PC-3 (cell line): ENCODE results near the gene PLA2G2C. TPM values are rescaled to one million over a fixed set of nuclear protein-coding genes. Genes with fewer than 3 reads are reported as not detected.

ENCODE experiments used
- ATAC-seq: fragments of 200-7000 bp; cut with Tn5 transposase; 2 replicates; pipeline ENCODE4 v1.9.1; 2020; ENCODE audit warnings: mild to moderate bottlenecking, moderate library complexity
- BruUV-seq: library from RNA; stranded (reverse); fragments of 400-500 nt; replicated peaks from 2 replicates; lab custom pipeline; 2021; lab: Mats Ljungman, UMichigan
- CTCF ChIA-PET: fragments of 300-600 bp; sonication (Branson Sonifier 250); formaldehyde crosslinking; loops from one replicate; lab custom pipeline; 2022; ENCODE audit warnings: antibody characterized with exemption; lab: Charles Lee
- POLR2A ChIA-PET: fragments of 300-600 bp; sonication (Branson Sonifier 250); formaldehyde crosslinking; loops from one replicate; lab custom pipeline; 2022; ENCODE audit warnings: antibody characterized with exemption; ENCODE audit not compliant: unreplicated experiment; lab: Charles Lee
- DNase-seq: peaks from one replicate; pipeline ENCODE4 v3.0.0-alpha.2; 2015
- H2AFZ ChIP-seq: fragments of 300-600 bp; sonication (generic); 2 replicates; pipeline ENCODE4 v1.6.0; 2016; ENCODE audit warnings: antibody characterized with exemption, low read length
- H3F3A ChIP-seq: fragments of 300-600 bp; sonication (generic); one replicate; pipeline ENCODE4 v1.6.0; 2017; ENCODE audit warnings: antibody characterized with exemption, low read length, control low read depth, mild to moderate bottlenecking; ENCODE audit not compliant: unreplicated experiment
- H3K27ac ChIP-seq: fragments of 300-600 bp; sonication (generic); 2 replicates; pipeline ENCODE4 v1.5.1; 2016; ENCODE audit warnings: mild to moderate bottlenecking, low read length
- H3K27me3 ChIP-seq: fragments of 300-600 bp; sonication (generic); 2 replicates; pipeline ENCODE4 v1.6.1; 2016; ENCODE audit warnings: low read length, mixed read lengths
- H3K36me3 ChIP-seq: fragments of 300-600 bp; sonication (generic); 2 replicates; pipeline ENCODE4 v1.6.1; 2016; ENCODE audit warnings: low read depth, mixed run types, low read length, mixed read lengths
- H3K4me1 ChIP-seq: fragments of 300-600 bp; sonication (generic); 2 replicates; pipeline ENCODE4 v1.5.1; 2016; ENCODE audit warnings: low read length; ENCODE audit not compliant: insufficient read depth
- H3K4me2 ChIP-seq: fragments of 300-600 bp; sonication (generic); 2 replicates; pipeline ENCODE4 v1.6.0; 2016; ENCODE audit warnings: low read length
- H3K4me3 ChIP-seq: fragments of 300-600 bp; sonication (generic); 2 replicates; pipeline ENCODE4 v1.5.1; 2016; ENCODE audit warnings: mild to moderate bottlenecking, low read length, mixed read lengths
- H3K79me2 ChIP-seq: fragments of 300-600 bp; sonication (generic); 2 replicates; pipeline ENCODE4 v1.6.1; 2017; ENCODE audit warnings: low read length, mixed read lengths
- H3K9ac ChIP-seq: fragments of 300-600 bp; sonication (generic); 2 replicates; pipeline ENCODE4 v1.6.0; 2016; ENCODE audit warnings: mild to moderate bottlenecking, low read length
- H3K9me2 ChIP-seq: fragments of 300-600 bp; sonication (generic); replicated peaks from 2 replicates; pipeline ENCODE4 v1.6.1; 2016; ENCODE audit warnings: mixed run types, low read length, mixed read lengths
- H3K9me3 ChIP-seq: fragments of 300-600 bp; sonication (generic); 2 replicates; pipeline ENCODE4 v1.6.1; 2016; ENCODE audit warnings: low read length, mixed read lengths
- H4K20me1 ChIP-seq: fragments of 300-600 bp; sonication (generic); 2 replicates; pipeline ENCODE4 v1.6.1; 2016; ENCODE audit warnings: low read length, mixed read lengths
- EZH2 ChIP-seq: fragments of 300-600 bp; sonication (generic); IDR thresholded peaks from one replicate; pipeline ENCODE4 v1.6.1; 2017; ENCODE audit warnings: antibody characterized with exemption, mild to moderate bottlenecking, low read length; ENCODE audit not compliant: unreplicated experiment
- EZH2phosphoT487 ChIP-seq: fragments of 300-600 bp; sonication (generic); IDR thresholded peaks from 2 replicates; pipeline ENCODE4 v1.6.1; 2018; ENCODE audit warnings: mild to moderate bottlenecking, antibody characterized with exemption, low read length, borderline replicate concordance
- intact Hi-C: fragments of 100-400 bp; cut with micrococcal nuclease; formaldehyde crosslinking; loops from 2 replicates; pipeline ENCODE4 v1.9.0; 2023
- total RNA-seq: library from RNA; depleted of rRNA; stranded (reverse); fragments of >200 nt; gene quantifications from 2 replicates; pipeline ENCODE4 v1.2.3, GENCODE V29; 2014
- TF ChIP-seq, protein P1 (sequence below): fragments of 300-600 bp; sonication (generic); conservative IDR thresholded peaks from 2 replicates; pipeline ENCODE4 v1.5.1; 2017; ENCODE audit warnings: antibody characterized with exemption, low read depth, mild to moderate bottlenecking, low read length

Gene PLA2G2C
- total RNA-seq, 1 experiment from 2014 or later, result not detected

DNA sequence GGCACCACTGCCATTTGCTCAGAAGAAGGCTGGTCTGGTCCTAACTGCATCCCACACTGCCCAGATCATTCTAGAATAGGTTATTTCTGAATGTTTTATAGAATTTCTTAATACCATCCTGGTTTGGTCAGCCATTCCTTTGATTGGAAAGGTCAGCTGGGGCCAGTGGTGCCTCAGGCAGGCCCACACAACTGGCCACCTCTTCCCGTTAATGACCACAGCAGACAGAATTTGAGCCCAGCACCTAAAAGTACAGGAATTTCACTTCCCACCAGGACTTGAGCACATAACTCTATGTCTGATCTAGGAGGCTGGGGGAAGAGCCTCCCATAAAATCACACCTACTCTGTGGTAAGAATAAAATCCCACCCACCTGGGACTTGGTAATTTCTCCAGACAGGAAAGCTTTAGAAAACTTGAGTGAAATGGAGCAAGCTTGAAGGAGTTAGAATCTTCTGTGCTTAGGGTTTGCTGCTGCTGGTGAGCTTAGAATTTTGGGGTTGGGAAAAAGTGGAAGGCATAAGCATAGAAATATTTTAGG, 6.6 kb upstream of the PLA2G2C start:
- no peak for ATAC-seq
- Histone ChIP-seq H3K9me3 (no peaks in the 10 kb centered on the region), H3K27me3 (no peaks in the 10 kb centered on the region), H4K20me1 (no peaks in the 10 kb centered on the region), H3K36me3 (no peaks in the 10 kb centered on the region), H3K4me1 (peaks cover 33% of the 10 kb centered on the region), H2AFZ (no peak overlapping the region), H3K4me2 (no peak overlapping the region), H3K9ac (no peak overlapping the region), H3K9me2 (no peaks in the 10 kb centered on the region), H3K4me3 (no peak overlapping the region), H3K27ac (no peak overlapping the region), H3K79me2 (no peaks in the 10 kb centered on the region), H3F3A (no peaks in the 10 kb centered on the region)
- CTCF ChIA-PET, result no interaction called here
- DNase-seq, result no peak
- intact Hi-C loops, result no loop called here
- TF ChIP-seq EZH2 (no peak), EZH2phosphoT487 (no peak)
- TF ChIP-seq, protein P1, sequence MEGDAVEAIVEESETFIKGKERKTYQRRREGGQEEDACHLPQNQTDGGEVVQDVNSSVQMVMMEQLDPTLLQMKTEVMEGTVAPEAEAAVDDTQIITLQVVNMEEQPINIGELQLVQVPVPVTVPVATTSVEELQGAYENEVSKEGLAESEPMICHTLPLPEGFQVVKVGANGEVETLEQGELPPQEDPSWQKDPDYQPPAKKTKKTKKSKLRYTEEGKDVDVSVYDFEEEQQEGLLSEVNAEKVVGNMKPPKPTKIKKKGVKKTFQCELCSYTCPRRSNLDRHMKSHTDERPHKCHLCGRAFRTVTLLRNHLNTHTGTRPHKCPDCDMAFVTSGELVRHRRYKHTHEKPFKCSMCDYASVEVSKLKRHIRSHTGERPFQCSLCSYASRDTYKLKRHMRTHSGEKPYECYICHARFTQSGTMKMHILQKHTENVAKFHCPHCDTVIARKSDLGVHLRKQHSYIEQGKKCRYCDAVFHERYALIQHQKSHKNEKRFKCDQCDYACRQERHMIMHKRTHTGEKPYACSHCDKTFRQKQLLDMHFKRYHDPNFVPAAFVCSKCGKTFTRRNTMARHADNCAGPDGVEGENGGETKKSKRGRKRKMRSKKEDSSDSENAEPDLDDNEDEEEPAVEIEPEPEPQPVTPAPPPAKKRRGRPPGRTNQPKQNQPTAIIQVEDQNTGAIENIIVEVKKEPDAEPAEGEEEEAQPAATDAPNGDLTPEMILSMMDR, result no peak
- no TSS peak for BruUV-seq
- POLR2A ChIA-PET, result no interaction called here

DNA sequence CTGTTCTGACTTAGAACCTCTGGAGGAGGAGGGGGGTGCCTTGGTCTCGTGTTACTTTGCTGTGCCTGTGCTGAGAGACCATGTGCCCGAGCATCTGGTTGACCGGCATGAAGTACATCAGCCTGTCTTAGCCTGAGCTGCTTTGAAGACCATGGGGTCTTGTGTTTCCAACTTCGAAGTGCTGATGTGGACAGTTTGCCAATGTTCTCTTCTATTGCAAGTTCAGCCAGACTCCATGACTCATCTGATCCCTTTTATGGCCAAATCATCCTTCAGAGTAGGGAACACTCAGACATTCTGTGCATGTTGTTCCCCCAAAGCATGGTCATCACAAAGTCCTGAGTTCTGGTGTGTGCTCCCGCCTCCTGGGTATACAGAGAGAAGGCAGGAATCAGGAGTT, 6.0 kb upstream of the PLA2G2C start:
- no peaks in the 10 kb centered on the region for H3K36me3 ChIP-seq
- POLR2A ChIA-PET, result no interaction called here
- no peaks in the 10 kb centered on the region for H3K79me2 ChIP-seq
- H4K20me1 ChIP-seq, result no peaks in the 10 kb centered on the region
- no peak overlapping the region for H3K27ac ChIP-seq
- no peak overlapping the region for H3K4me2 ChIP-seq
- no peak overlapping the region for H2AFZ ChIP-seq
- H3K9ac ChIP-seq, result no peak overlapping the region
- peaks cover 32% of the 10 kb centered on the region for H3K4me1 ChIP-seq
- no peaks in the 10 kb centered on the region for H3K27me3 ChIP-seq
- no peak for ATAC-seq
- no peaks in the 10 kb centered on the region for H3K9me2 ChIP-seq
- CTCF ChIA-PET, result no interaction called here
- intact Hi-C loops, result no loop called here
- H3K9me3 ChIP-seq, result no peaks in the 10 kb centered on the region
- BruUV-seq, result no TSS peak
- TF ChIP-seq EZH2, result no peak
- TF ChIP-seq, protein P1, result no peak
- no peak for TF ChIP-seq EZH2phosphoT487
- peak; percentile 41 for DNase-seq
- H3F3A ChIP-seq, result no peaks in the 10 kb centered on the region
- H3K4me3 ChIP-seq, result no peak overlapping the region

DNA sequence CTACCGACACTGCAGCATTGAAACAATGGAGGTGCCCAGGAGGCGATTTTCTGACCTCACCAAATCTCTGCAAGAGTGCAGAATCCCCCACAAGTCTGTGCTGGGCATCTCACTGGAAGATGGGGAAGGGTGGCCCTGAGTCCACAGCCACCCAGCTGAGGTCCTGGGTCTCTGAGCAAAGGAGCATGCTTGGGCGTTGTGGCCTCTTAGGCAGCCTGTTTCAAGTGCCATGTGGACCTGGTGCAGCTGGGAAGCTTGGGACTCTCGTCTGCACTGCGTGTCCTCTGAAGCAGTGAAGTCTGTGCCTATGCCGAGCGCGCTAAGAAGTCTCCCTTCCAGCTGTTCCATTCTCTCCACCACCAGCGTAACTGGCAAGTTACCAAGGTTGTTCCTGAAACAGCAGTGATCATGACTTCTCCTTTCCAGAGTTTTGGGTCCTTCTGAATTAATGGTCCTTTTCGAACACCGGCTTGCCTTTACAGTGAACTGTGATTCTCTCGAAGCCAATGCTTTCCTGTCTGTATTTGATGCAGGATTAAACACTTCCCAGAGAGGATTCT, 5.0 kb upstream of the PLA2G2C start:
- no peaks in the 10 kb centered on the region for H3K9me3 ChIP-seq
- H3K4me3 ChIP-seq, result no peak overlapping the region
- intact Hi-C loops, result no loop called here
- no peak overlapping the region for H3K9ac ChIP-seq
- no peaks in the 10 kb centered on the region for H3K36me3 ChIP-seq
- BruUV-seq, result no TSS peak
- no peaks in the 10 kb centered on the region for H3K79me2 ChIP-seq
- POLR2A ChIA-PET, result no interaction called here
- TF ChIP-seq, protein P1, result no peak
- no peak for TF ChIP-seq EZH2
- TF ChIP-seq EZH2phosphoT487, result no peak
- H4K20me1 ChIP-seq, result no peaks in the 10 kb centered on the region
- H3K27ac ChIP-seq, result no peak overlapping the region
- no peaks in the 10 kb centered on the region for H3F3A ChIP-seq
- H3K27me3 ChIP-seq, result no peaks in the 10 kb centered on the region
- H3K4me1 ChIP-seq, result peaks cover 33% of the 10 kb centered on the region
- DNase-seq (no peak), ATAC-seq (no peak)
- H2AFZ ChIP-seq, result no peak overlapping the region
- CTCF ChIA-PET, result no interaction called here
- H3K9me2 ChIP-seq, result no peaks in the 10 kb centered on the region
- no peak overlapping the region for H3K4me2 ChIP-seq
